Activated naive CD4-positive, alpha-beta T cell treated with anti-CD3 and anti-CD28 coated beads for 36 hours (primary cell): Measurements from ENCODE around the gene DENND1A. TPM values are rescaled to one million over a fixed set of nuclear protein-coding genes. Genes with fewer than 3 reads are reported as not detected.

Experiments used
- CTCF ChIA-PET: fragments of 350-600 bp; sonication (Branson Sonifier 250); formaldehyde crosslinking; loops from one replicate; lab custom pipeline; 2021; ENCODE audit warnings: antibody characterized with exemption; lab: Charles Lee
- DNase-seq: peaks from one replicate; pipeline ENCODE4 v3.0.0-alpha.2; 2020
- H3K27ac Mint-ChIP-seq: one replicate; pipeline ENCODE4 v1.8.0; 2021; ENCODE audit warnings: mild to moderate bottlenecking, mixed read lengths
- H3K27me3 Mint-ChIP-seq: one replicate; pipeline ENCODE4 v1.8.0; 2021; ENCODE audit warnings: low read depth, mixed read lengths
- H3K36me3 Mint-ChIP-seq: one replicate; pipeline ENCODE4 v1.8.0; 2021; ENCODE audit warnings: low read depth, mixed read lengths
- H3K4me1 Mint-ChIP-seq: one replicate; pipeline ENCODE4 v1.8.0; 2021; ENCODE audit warnings: low read depth, mixed read lengths
- H3K4me3 Mint-ChIP-seq: one replicate; pipeline ENCODE4 v1.8.0; 2021; ENCODE audit warnings: mild to moderate bottlenecking, moderate library complexity, mixed read lengths
- H3K9me3 Mint-ChIP-seq: one replicate; pipeline ENCODE4 v1.8.0; 2021; ENCODE audit warnings: mixed read lengths
- intact Hi-C: fragments of 100-400 bp; cut with micrococcal nuclease; formaldehyde crosslinking; loops from one replicate; pipeline ENCODE4 v1.15.1; 2023
- total RNA-seq, 2 experiments: library from RNA; stranded (reverse); gene quantifications; one replicate each; pipeline ENCODE4 v1.2.3, GENCODE V29; 2021

The DENND1A gene
- total RNA-seq, 2 experiments from 2014 or later = 28.4 to 29.6 TPM

DNA sequence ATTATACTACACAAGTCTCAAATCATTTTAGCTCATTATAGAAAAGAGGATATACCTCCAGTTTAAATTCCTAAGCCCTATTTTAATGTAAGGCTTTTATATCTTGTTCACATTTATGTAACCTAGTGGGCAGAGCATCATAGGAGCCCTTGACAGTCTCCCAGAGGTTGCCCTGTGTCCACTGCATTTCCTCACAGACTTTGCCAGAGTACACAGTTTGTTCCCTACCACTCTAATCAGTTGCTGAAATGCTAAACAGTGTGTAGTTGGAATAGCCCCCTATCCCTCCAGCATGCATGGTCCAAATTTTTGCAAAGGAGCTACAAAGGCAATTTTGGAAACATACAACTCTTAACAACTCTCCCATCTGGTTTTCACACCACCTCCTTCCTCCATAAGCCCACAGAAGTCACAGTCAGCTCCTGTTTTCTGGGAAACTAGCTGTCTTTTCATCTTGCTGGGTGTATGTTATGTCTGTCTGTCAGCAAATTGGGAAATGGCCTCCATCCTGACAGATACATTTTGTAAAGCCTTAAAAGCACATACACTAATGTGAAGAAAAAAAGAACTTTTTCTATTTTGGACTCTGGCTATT is 212.2 kb downstream of the DENND1A start:
- Mint-ChIP-seq H3K27me3 (no peaks in the 10 kb centered on the region), H3K36me3 (peaks cover 35% of the 10 kb centered on the region), H3K9me3 (peaks cover 25% of the 10 kb centered on the region), H3K4me3 (no peak overlapping the region), H3K27ac (no peak overlapping the region), H3K4me1 (peaks cover 7% of the 10 kb centered on the region)
- CTCF ChIA-PET = interaction anchor here (0.6 kb wide), 1 partner anchor 75 kb away, joined by 3 read pairs; no protein-coding TSS in a partner anchor
- intact Hi-C loops = no loop called here
- DNase-seq = no peak

DNA sequence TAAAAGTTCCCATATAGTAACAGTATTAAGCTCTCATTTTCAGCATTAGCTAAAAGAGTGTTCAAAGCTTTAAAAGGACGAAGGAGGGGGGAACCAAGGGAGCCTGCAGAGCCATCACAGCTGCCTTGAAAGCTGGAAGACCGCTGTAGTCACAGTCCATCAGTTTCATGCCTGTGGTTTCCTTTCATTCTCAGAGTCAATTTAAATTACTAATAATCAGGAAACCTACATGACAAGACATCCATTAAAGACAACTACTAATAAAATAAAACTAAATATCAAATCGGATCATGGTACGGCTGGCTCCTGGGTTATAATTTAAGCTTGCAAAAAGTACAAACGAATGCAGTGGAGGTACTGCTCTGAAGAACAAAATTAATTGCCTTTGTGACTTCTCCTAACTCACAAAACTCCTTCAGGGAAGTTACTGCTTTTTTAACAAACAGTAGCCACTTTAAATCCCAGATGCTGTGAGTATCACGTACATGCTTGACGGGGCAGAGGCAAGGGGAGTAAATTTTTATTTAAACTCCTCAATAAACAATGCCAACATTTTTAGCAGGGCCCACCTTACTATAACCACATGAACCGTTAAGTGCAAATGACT is 213.5 kb downstream of the DENND1A start:
- CTCF ChIA-PET = no interaction called here
- peaks cover 24% of the 10 kb centered on the region for H3K36me3 Mint-ChIP-seq
- intact Hi-C loops = no loop called here
- H3K9me3 Mint-ChIP-seq = peaks cover 14% of the 10 kb centered on the region
- DNase-seq = no peak
- H3K4me1 Mint-ChIP-seq = peaks cover 7% of the 10 kb centered on the region
- no peaks in the 10 kb centered on the region for H3K27me3 Mint-ChIP-seq
- no peak overlapping the region for H3K27ac Mint-ChIP-seq
- H3K4me3 Mint-ChIP-seq = no peak overlapping the region

DNA sequence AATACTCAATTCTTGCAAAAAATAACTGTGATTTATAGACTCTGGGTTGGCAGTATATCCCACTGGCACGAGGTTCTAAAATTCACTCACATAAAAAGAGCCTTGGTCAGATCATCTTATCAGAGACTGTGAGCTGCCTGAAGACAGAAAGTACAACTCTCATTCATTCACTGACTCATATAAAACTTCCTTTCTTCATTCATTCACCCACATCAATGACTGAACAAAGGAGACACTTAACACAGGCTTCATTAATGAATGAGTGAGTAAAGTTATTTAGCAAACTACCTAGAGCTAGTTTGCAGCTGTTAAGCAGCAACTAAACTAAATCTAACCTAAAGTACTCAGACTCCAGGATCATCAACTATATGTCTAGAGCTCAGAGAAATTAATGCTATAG is 214.7 kb downstream of the DENND1A start:
- Mint-ChIP-seq H3K4me3 (no peak overlapping the region), H3K36me3 (peaks cover 14% of the 10 kb centered on the region), H3K4me1 (peaks cover 6% of the 10 kb centered on the region), H3K9me3 (peaks cover 10% of the 10 kb centered on the region), H3K27ac (no peak overlapping the region), H3K27me3 (no peaks in the 10 kb centered on the region)
- CTCF ChIA-PET = no interaction called here
- intact Hi-C loops = no loop called here
- DNase-seq = no peak

DNA sequence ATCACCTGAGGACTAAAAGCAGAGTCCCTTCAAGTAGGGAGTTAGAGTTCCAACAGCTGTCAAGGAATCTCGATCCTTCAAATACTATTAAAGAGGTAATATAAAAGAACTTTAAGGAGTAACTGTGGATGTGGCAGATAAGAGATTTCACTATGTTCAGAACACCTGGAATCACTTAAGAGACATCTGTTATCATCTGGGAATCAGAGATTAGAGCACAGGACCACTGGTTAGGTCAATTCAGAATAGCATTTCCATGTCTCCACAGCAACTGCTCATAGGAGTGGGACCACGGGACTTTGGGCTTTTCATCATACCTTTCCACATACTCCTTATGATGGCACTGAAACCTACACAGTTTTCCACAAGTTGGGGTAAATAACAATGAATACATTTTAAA is 216.6 kb downstream of the DENND1A start:
- Mint-ChIP-seq H3K36me3 (peaks cover 2% of the 10 kb centered on the region), H3K27me3 (no peaks in the 10 kb centered on the region), H3K27ac (no peak overlapping the region), H3K4me1 (peaks cover 6% of the 10 kb centered on the region), H3K4me3 (no peak overlapping the region), H3K9me3 (no peaks in the 10 kb centered on the region)
- DNase-seq = no peak
- CTCF ChIA-PET = interaction anchor here (0.5 to 1.2 kb wide), 2 partner anchors 13 to 77 kb away, joined by 3 read pairs; no protein-coding TSS in a partner anchor
- intact Hi-C loops = no loop called here

DNA sequence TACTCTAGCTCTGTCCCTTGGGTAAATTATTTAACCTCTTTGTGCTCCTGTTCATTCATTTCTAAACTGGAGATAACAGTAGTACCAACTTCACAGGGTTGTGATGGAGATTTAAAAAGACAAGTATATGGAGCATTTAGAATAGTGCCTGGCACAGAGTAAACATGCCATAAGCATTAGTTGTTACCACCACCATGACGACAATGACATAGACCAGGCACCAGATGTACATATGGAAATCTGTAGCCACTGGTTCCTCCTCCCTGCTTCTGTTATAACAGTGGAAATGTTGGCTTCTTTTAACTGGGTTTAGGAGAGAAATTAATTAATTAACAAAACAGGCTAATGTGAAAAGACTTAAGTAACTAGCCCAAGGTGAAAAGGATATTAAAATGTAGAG is 217.5 kb downstream of the DENND1A start:
- no peaks in the 10 kb centered on the region for H3K9me3 Mint-ChIP-seq
- intact Hi-C loops = no loop called here
- DNase-seq = no peak
- no peak overlapping the region for H3K4me3 Mint-ChIP-seq
- CTCF ChIA-PET = interaction anchor here (1.2 kb wide), 1 partner anchor 12 kb away, joined by 3 read pairs; no protein-coding TSS in a partner anchor
- H3K27me3 Mint-ChIP-seq = no peaks in the 10 kb centered on the region
- H3K36me3 Mint-ChIP-seq = peaks cover 7% of the 10 kb centered on the region
- peaks cover 6% of the 10 kb centered on the region for H3K4me1 Mint-ChIP-seq
- H3K27ac Mint-ChIP-seq = no peak overlapping the region

DNA sequence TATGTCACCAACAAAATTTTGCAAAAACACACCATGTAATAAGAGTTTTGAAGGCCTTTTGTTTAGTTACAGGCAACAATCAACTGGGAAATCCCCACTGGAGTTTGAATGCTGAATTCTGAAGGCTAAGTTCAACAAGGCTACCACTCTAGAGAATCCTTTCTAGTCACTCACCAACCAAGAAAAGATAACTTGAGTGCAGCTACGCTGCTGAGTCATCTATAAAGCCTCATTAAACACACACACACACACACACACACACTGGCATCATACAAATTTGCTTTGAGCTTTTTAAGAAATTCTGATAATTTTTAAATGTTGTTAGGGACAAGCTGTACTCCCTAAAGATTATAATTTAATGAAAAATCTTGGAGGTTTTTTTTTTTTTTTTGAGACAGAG is 219.6 kb downstream of the DENND1A start:
- Mint-ChIP-seq H3K9me3 (peaks cover 3% of the 10 kb centered on the region), H3K27ac (no peak overlapping the region), H3K36me3 (peaks cover 18% of the 10 kb centered on the region), H3K4me1 (peaks cover 2% of the 10 kb centered on the region), H3K27me3 (no peaks in the 10 kb centered on the region), H3K4me3 (no peak overlapping the region)
- intact Hi-C loops = no loop called here
- CTCF ChIA-PET = no interaction called here
- DNase-seq = no peak

DNA sequence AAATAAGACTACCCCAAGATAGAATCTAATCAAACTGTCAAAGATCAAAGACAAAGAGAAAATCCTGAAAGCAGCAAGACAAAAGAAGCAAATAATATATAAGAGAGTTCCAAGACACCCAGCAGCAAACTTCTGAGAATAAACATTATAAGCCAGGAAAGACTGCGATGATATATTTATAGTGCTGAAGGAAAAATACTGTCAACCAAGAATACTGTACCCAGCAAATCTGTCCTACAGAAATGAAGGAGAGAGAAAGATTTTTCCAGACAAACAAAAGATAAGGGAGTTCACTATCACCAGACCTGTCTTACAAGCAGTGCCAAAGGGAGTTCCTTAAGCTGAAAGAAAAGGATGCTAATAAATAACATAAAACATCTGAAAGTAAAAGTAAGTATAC is 227.4 kb downstream of the DENND1A start:
- intact Hi-C loops = no loop called here
- Mint-ChIP-seq H3K36me3 (peaks cover 33% of the 10 kb centered on the region), H3K4me1 (no peaks in the 10 kb centered on the region), H3K9me3 (peaks cover 22% of the 10 kb centered on the region), H3K27me3 (no peaks in the 10 kb centered on the region), H3K27ac (no peak overlapping the region), H3K4me3 (no peak overlapping the region)
- CTCF ChIA-PET = no interaction called here
- no peak for DNase-seq

DNA sequence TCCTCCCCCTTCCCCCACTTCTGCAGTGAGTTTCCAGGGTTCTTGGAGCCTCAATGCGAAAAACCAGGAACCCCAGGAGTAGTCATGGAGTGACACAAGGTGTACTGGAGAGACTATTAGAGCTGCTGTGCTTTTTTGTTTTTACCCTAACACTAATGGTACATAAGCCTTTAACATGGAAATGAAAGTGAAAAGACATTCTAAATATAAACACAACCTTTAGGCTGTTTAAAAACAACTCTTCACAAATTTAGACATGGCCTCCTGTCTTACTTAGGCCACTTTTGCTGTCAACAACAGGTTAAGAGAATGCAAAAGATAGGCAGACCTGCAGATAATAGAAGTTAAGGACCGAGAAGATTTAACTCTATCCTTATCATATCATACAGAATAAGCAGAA is 232.2 kb downstream of the DENND1A start:
- no peaks in the 10 kb centered on the region for H3K4me1 Mint-ChIP-seq
- H3K36me3 Mint-ChIP-seq = peaks cover 13% of the 10 kb centered on the region
- no peaks in the 10 kb centered on the region for H3K27me3 Mint-ChIP-seq
- no peak for DNase-seq
- no peak overlapping the region for H3K4me3 Mint-ChIP-seq
- intact Hi-C loops = no loop called here
- no peak overlapping the region for H3K27ac Mint-ChIP-seq
- H3K9me3 Mint-ChIP-seq = peaks cover 10% of the 10 kb centered on the region
- CTCF ChIA-PET = no interaction called here

DNA sequence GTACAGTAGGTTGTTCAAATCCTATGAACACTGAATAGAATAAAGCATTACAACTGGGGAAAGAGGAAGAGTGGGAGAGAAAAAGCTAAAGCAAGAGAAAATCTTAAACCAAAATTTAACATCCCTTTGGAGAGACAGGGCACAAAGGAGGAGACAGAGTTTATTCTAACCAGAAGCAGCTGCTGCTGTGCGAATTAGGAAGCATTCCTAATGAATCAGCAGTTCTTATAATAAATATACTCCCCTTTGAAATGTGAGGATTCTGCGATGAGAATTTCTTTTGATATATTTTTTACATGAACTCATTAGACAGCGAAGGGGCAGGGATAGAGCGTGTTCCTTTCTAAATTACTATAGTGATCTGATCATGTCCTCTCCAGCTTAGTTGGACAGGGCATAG is 233.4 kb downstream of the DENND1A start:
- intact Hi-C loops = no loop called here
- Mint-ChIP-seq H3K36me3 (peaks cover 2% of the 10 kb centered on the region), H3K27ac (no peak overlapping the region), H3K9me3 (peaks cover under 1% of the 10 kb centered on the region), H3K4me3 (no peak overlapping the region), H3K4me1 (no peaks in the 10 kb centered on the region), H3K27me3 (no peaks in the 10 kb centered on the region)
- CTCF ChIA-PET = no interaction called here
- no peak for DNase-seq

DNA sequence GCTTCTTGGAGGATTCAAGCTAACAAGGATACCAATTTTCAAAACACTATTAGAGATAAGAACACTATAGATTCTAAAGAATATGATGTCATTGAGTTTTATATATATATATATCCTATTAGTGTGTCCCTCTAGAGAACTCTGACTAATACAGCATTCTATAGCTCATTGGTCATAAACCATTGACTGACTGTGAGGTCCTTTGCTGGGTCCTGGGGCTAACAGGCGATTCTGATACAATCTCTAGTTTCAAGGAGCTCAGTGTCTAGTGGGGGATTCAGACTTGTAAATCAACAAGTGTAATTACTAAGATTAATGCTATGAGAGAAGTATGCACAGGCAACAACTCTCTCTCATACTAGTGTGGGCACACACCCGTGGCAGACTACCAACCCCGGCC is 234.5 kb downstream of the DENND1A start:
- H3K9me3 Mint-ChIP-seq = no peaks in the 10 kb centered on the region
- CTCF ChIA-PET = no interaction called here

DNA sequence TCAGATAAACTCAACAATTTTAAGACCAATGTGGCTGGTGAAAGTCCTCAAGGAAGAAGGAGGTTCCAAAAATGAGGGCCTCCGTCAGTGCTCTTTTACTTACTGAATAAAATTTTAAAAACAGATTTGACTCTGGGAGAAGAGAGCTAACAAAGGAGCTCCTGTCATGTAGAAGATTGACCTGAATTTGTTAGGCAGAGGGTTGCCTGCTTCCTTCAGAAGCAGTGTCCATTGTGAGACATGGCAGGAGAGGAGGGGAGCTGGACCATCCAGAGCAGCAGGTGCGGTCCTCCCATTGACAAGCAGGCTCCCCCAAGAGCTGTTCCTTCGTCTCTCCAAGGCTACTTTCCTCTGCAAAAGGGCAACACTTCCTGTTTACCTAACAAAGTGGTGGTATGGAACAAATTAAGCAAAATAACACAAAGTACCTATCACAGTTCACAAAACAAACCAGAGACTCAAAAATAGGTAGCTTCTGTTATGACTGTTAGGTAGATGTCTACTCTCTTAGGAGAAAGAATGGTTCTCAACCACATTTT is 238.1 kb downstream of the DENND1A start:
- intact Hi-C loops = no loop called here
- CTCF ChIA-PET = interaction anchor here (0.7 to 0.9 kb wide), 3 partner anchors 52 to 492 kb away, joined by 3 read pairs; no protein-coding TSS in a partner anchor
- no peaks in the 10 kb centered on the region for H3K27me3 Mint-ChIP-seq
- H3K4me3 Mint-ChIP-seq = no peak overlapping the region
- H3K27ac Mint-ChIP-seq = no peak overlapping the region
- H3K4me1 Mint-ChIP-seq = peaks cover 18% of the 10 kb centered on the region
- H3K36me3 Mint-ChIP-seq = peaks cover 4% of the 10 kb centered on the region
- DNase-seq = no peak
- no peaks in the 10 kb centered on the region for H3K9me3 Mint-ChIP-seq

More for the DNA sequence above, 234.5 kb downstream of the DENND1A start:
- H3K27ac Mint-ChIP-seq = no peak overlapping the region
- DNase-seq = no peak
- no peaks in the 10 kb centered on the region for H3K27me3 Mint-ChIP-seq
- H3K4me1 Mint-ChIP-seq = no peaks in the 10 kb centered on the region
- intact Hi-C loops = no loop called here
- peaks cover 4% of the 10 kb centered on the region for H3K36me3 Mint-ChIP-seq
- no peak overlapping the region for H3K4me3 Mint-ChIP-seq

DNA sequence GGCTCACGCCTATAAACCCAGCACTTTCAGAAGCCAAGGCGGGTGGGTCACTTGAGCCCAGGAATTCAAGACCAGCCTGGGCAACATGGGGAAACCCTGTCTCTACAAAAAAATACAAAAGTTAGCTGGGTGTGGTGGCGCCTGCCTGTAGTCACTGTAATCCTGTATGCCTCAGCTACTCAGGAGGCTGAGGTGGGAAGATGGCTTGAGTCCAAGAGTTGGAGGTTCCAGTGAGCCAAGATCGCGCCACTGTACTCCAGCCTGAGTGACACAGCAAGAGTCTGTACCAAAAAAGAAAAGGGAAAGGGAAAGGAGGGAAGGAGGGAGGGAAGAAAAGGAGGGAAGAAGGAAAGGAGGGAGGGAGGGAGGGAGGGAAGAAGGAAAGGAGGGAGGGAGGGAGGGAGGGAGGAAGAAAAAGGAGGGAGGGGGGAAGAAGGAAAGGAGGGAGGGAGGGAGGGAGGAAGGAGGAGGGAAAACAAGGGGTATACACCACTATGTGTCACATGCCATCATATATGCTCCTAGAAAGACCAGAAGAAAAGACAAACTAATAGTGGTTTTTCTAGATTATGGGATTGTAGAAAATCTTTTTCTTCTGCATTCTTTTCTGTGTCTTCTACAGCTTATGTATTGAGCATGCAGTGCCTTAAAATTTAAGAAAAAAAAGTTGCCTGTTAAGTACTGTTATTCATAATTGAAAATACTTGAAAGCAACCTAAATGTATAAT is 240.1 kb downstream of the DENND1A start:
- H3K9me3 Mint-ChIP-seq = no peaks in the 10 kb centered on the region
- H3K4me1 Mint-ChIP-seq = peaks cover 36% of the 10 kb centered on the region
- H3K27ac Mint-ChIP-seq = no peak overlapping the region
- H3K36me3 Mint-ChIP-seq = peaks cover 3% of the 10 kb centered on the region
- no peak overlapping the region for H3K4me3 Mint-ChIP-seq
- intact Hi-C loops = loop anchor here (5.0 kb wide), 1 partner anchor 237 kb away; no protein-coding TSS in a partner anchor
- no peak for DNase-seq
- no peaks in the 10 kb centered on the region for H3K27me3 Mint-ChIP-seq
- CTCF ChIA-PET = no interaction called here
